ENCODE data around the gene FAM50B.
"Not testable (repeated sequence)": the region's sequence is repeated elsewhere in the genome, so short reads cannot be mapped to it uniquely, and the experiment has no call there.

The FAM50B gene

GRCh38 chr6:3850451-3851203 lies 1.5 kb downstream of the FAM50B start:
- no peak for DNase-seq

GRCh38 chr6:3851839-3852238 lies 2.7 kb downstream of the FAM50B start:
- no peak for DNase-seq

- DNase-seq: no peak
Observed at GRCh38 chr6:3852391-3852790, 3.2 kb downstream of the FAM50B start.

GRCh38 chr6:3855866-3856265 lies 6.7 kb downstream of the FAM50B start:
- DNase-seq: no peak

- no peak for DNase-seq
Observed at GRCh38 chr6:3856576-3856975, 7.4 kb downstream of the FAM50B start.

DNA sequence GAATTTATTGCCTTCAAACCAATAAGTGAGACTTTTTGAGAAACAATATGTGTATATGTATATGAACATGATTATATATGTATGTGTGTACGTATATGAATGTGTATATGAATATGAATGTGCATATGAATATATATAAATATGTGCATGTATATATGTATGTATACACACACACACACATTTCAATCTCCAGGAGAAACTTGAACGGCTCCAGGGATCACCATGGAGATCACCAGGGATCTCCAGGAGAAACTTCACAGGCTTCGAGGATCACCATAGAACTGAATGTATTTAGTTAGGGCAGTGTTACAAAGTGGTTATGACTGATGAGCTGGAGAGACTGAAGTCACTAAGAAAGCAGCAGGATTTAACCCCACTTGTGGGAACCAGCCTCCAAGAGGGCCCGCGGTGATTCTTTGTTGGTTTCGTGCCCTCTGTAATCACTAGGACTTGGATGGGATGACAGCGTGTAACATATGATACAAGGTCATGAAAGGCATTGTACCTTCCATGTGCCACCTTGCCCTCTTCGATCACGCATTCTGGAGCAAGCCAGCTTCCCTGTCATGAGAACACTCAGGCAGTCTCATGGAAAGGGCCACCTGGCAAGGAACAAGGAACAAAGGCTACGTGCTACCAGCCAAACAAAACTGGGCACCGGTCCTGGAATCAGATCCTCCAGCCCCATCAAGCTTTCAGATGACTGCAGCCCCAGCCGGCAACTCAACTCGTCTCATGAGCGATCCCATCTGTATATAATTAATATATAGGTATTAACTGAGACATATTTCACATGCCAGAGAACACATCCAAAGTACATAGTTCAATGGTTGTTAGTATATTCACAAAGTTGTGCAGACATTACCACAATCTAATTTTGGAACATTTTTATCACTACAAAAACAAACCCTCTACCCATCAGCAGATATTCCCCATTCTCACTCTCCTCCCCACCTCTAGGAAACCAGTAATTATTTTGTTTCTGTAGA lies 8.6 kb downstream of the FAM50B start:
- DNase-seq: no peak

DNA sequence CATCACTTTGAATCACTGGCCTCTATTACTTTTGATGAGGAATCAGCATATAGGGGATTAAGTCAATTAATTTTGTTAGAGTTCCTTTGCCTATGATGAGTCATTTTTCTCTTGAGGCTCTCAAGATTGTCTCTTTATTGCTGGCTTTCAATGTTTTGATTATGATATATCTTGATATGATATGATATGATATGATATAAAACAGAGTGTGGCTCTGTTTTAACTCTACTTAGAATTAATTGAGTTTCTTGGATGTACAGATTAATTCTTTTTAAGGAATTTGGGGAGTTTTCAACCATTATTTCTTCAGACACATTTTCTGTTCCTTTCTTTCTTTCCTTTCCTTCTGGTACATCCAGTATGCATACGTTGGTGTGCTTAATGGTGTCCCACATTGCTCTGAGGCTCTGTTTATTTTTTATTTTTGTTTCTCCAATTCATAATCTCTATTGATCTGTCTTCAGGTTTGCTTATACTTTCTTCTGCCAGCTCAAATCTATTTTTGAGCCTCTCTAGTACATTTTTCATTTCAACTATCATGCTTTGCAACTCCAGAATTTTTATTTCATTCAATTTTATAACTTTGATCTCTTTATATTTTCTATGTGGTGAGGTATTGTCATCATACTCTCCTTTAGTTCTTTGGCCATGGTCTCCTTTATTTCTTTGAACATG lies 10.8 kb downstream of the FAM50B start:
- DNase-seq: no peak

DNA sequence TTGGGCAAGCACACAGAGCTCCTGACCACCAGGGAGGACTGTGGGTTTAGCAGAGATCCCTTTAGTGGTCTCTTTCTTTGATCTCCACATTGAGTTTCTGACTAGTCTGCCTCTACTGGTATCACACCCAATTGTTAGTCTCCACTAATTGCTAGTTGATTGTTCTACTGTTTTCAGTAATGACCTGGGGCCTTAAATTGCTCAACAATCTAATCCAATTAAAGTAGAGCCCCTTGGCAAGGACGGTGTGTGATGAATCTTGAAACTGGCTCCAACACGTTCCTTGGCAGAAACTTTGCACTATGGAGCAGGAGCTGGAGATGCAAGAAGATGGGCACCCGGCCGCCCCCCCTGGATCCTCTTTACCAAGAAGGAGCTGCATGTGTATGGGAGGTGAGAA lies 12.3 kb downstream of the FAM50B start:
- DNase-seq: no peak

DNA sequence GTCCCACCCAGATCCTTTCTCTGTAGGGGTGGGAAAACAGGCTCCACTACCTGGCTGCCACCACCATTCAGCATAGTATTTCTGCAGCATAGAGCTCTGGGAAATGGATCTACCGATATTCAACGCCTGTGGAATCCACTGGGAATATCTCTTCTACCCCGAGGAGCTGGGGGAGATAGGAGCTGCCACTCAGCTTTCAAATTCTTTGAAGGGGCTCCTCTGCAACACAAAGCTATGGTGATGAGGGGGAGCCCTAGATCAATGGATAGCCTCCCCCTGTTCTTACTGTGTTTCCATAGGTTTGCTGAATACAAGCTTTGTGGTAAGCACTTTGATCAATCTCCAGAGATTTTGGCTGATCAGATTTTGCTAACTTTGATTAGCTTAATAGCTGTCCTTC lies 12.9 kb downstream of the FAM50B start:
- DNase-seq: no peak

GRCh38 chr6:3863322-3863721 lies 14.1 kb downstream of the FAM50B start:
- DNase-seq: not testable (repeated sequence)

- no peak for DNase-seq
Observed at GRCh38 chr6:3865463-3865862, 16.3 kb downstream of the FAM50B start.

GRCh38 chr6:3867641-3868502 lies 18.7 kb downstream of the FAM50B start:
- no peak for DNase-seq

GRCh38 chr6:3868544-3868943 lies 19.4 kb downstream of the FAM50B start:
- DNase-seq: no peak

GRCh38 chr6:3869284-3869631 lies 20.1 kb downstream of the FAM50B start:
- no peak for DNase-seq

DNA sequence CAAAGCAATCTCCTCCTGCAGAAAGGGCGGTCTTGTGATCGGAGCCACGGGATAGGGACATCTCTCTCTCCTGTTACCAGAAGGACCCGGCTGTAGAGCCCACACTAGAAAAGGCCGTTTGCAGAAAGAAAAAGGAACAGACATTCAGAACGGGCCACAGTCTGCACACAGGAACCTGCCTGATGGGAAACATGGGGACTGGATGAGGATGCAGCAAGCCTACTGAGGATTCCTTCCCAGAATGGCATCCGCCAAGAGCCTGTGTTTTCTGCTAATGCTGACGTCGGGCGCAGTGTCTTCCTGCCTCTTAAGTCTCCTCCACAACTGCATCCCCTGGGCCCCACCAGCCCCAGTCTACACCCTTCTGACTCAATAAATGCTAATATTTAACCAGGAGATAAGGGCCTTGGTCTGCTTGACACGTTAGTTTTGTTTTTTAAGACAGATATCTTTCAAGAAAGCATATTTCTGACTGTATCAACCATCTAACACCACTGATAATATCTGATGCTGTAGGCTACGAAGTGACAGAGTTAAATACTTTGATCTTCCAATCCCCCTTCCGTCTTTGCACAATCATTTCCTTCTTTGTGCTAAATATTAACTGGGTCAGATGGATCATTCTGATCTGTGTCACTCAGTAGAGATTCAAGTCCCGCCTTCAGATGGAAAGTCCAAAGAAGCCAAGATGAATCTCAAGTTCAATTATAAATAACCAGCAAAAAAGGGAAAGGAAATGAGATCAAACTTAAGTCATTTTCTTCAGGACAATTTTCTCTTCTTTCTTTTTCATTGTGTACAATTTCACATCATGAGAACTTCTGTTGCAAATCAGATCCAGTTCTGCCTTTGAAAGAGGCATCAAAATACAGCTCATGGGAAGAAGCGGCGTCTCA lies 20.7 kb downstream of the FAM50B start:
- DNase-seq: no peak

DNA sequence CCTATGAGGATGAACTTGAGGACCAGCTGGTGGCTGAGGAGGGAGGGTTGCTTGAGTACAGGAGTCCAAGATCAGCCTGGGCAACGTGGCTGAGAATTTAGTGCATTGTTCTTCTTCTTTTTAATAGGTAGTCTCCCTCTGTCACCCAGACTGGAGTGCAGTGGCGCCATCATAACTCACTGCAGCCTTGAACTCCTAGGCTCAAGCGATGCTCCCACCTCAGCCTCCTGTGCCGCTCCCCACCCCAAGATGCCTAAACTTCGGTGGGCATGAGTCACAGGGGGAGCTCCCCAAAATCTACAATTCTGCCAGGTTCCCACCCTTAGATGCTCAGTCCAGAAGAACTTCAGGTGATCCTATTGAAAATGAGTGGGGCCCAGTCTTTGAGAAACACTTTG lies 21.4 kb downstream of the FAM50B start:
- no peak for DNase-seq

DNA sequence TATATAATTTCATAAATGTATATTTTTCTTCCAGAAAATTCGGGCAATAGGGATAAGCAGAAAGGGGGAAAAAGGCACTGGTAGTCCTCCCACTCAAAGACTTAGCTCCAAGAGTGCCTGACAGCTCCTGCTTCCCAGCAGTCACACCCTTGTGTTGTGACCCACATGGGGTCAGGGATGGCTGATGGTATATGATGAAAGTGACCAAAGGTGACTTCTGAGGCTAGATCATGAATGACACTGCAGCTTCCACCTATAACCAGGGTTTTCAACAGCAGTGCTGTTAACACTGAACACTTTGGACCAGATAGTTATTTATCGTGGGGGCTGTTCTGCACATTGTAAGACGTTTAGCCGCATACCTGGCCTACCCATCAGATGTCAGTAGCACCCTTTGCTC lies 22.3 kb downstream of the FAM50B start:
- DNase-seq: no peak

DNA sequence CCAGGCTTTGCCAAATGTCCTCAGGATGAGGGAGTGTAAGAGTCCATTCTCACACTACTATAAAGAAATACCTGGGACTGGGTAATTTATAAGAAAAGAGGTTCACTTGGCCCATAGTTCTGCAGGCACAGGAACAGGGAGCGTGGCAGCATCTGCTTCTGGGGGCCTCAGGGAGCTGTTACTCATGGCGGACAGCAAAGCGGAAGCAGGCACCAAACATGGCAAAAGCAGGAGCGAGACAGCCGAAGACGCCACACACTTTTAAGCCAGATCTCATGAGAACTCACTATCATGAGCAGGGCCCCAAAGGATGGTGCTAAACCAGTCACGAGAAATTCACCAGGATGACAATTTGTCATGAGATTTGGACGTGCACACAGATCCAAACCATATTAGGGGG lies 22.8 kb downstream of the FAM50B start:
- no peak for DNase-seq

- DNase-seq: no peak
Observed at GRCh38 chr6:3872370-3872854, 23.2 kb downstream of the FAM50B start.

GRCh38 chr6:3873051-3873450 lies 23.9 kb downstream of the FAM50B start:
- no peak for DNase-seq

DNA sequence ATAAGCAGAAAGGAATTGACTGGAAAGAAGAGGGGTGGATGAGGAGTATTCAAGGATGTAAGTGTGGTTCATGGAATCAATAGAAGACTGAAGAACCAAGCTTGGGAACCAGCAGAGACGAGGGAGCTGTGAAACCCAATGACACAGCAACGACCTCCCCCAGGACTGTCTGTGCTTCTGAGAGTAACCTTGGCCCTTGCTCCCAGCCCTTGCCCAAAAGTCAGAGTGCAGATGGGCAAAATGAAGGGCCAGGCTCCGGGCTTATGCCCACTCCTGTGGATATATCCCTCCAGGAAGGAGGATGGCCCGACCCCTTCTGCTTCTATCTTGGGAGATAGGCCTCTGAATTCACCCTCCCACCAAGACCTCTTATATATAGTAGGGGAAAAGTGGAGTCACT lies 24.9 kb downstream of the FAM50B start:
- no peak for DNase-seq

All from DMS 273 treated with DMSO at 0.1 percent for 48 hours (cell line).